Psoas muscle (tissue), 8 donors: ENCODE results near the gene FARSA. TPM values are rescaled to one million over a fixed set of nuclear protein-coding genes. Genes with fewer than 3 reads are reported as not detected.

Source experiments
- ATAC-seq, 4 donors: fragments of 200-7000 bp; cut with Tn5 transposase; one replicate each; pipeline ENCODE4 v1.9.1; 2020; ENCODE audit warnings: moderate library complexity in 3 of 4, mild to moderate bottlenecking in 2 of 4
- DNase-seq, 2 donors: peaks; one replicate each; pipeline ENCODE4 v3.0.0-alpha.2; 2020
- H3K27ac ChIP-seq: fragments of 200-600 bp; one replicate; pipeline ENCODE4 v1.8.0; 2022
- H3K27me3 ChIP-seq, 3 donors: fragments of 200-600 bp in 1 of 3; one replicate each; pipeline versions ENCODE4 v1.6.1 to v1.8.0; 2013 to 2022; ENCODE audit warnings: low read length in 2 of 3, mild to moderate bottlenecking in 2 of 3, moderate library complexity in 1 of 3; ENCODE audit not compliant: insufficient read depth in 3 of 3
- H3K36me3 ChIP-seq, 2 donors: fragments of 200-600 bp in 1 of 2; one replicate each; pipeline versions ENCODE4 v1.6.1 to v1.8.0; 2013 to 2022; ENCODE audit warnings: low read depth in 1 of 2, mild to moderate bottlenecking in 1 of 2, moderate library complexity in 1 of 2; ENCODE audit not compliant: insufficient read depth in 1 of 2
- H3K4me1 ChIP-seq: fragments of 200-600 bp; one replicate; pipeline ENCODE4 v1.8.0; 2022
- H3K4me3 ChIP-seq: fragments of 200-600 bp; one replicate; pipeline ENCODE4 v1.8.0; 2022; ENCODE audit warnings: mild to moderate bottlenecking
- H3K9me3 ChIP-seq: fragments of 200-600 bp; one replicate; pipeline ENCODE4 v1.8.0; 2022
- CTCF ChIP-seq: fragments of 200-600 bp; IDR thresholded peaks from one replicate; pipeline ENCODE4 v1.8.0; 2022; ENCODE audit warnings: antibody characterized with exemption
- WGBS, 3 donors: extraction: QIAGEN DNeasy Blood & Tissue Kit; methylation state at CpG; one replicate each; pipeline versions ENCODE4 v1.1.6 to v1.1.7; 2013; 5-methylcytosine and 5-hydroxymethylcytosine counted together
- intact Hi-C, 2 donors: fragments of 100-400 bp; cut with DNase I; formaldehyde crosslinking; loops; one replicate each; pipeline versions ENCODE4 v1.11.0 to v1.14.2; 2022
- polyA plus RNA-seq, 3 donors: library from polyadenylated mRNA; stranded (reverse); fragments of 200-250 nt; gene quantifications; one replicate each; pipeline ENCODE4 v1.2.3, GENCODE V29; 2013
- total RNA-seq, 4 donors: library from RNA; stranded (reverse); fragmentation: NEBNext Ultra II Directional in 2 of 4; extraction: Animal tissue kit (Norgen Biotek cat#: 25700) in 2 of 4; gene quantifications; one replicate each; pipeline versions ENCODE4 v1.2.1 to v1.2.4, GENCODE V29; 2021 to 2023
- donor health status: healthy with polysubstance abuse.
- donor health status: DM: no; HTN: no; CAD: no; lungs with moderate emphysema.
- donor health status: Bipolar disorder and iron deficiency.
- donor health status: healthy.
- donor health status: DM: yes; HTN: yes; CAD: no.
- donor health status: DM: no; HTN: no; CAD: no.
- donor health status: DM: no; HTN: no; CAD: no.
- donor health status: DM: yes; HTN: yes; CAD: no.

FARSA gene
- total and polyA plus RNA-seq, 7 donors = 45.9 to 161 (median 61.6) TPM

GRCh38 chr19:12884627-12884925 lies 48.9 kb downstream of the FARSA start:
- Histone ChIP-seq H3K9me3 (no peaks in the 10 kb centered on the region), H3K4me3 (peak overlapping the region; percentile 63), H3K27me3 (peaks cover 0 to 10% (median 2%) of the 10 kb centered on the region in 3 donors), H3K36me3 (no peaks in the 10 kb centered on the region), H3K4me1 (peaks cover 15% of the 10 kb centered on the region), H3K27ac (no peak overlapping the region)
- ATAC-seq (no peak), DNase-seq (no peak)
- no peak for TF ChIP-seq CTCF
- intact Hi-C loops = no loop called here
- 63 to 72% (median 66%) methylated on average over 12 of the region's 12 CpGs for WGBS, 3 donors

- intact Hi-C loops = no loop called here
Observed at GRCh38 chr19:12884202-12884601, 49.3 kb downstream of the FARSA start.

GRCh38 chr19:12882589-12882988 lies 50.9 kb downstream of the FARSA start:
- H3K9me3 ChIP-seq = no peaks in the 10 kb centered on the region
- ATAC-seq (no peak), DNase-seq (no peak)
- intact Hi-C loops = no loop called here
- 70 to 82% (median 77%) methylated on average over 3 of the region's 3 CpGs for WGBS, 3 donors
- TF ChIP-seq CTCF = no peak
- H3K4me3 ChIP-seq = no peak overlapping the region
- H3K27me3 ChIP-seq = peaks cover 0 to 10% (median 2%) of the 10 kb centered on the region in 3 donors
- peaks cover 15% of the 10 kb centered on the region for H3K4me1 ChIP-seq
- H3K27ac ChIP-seq = peak overlapping the region; percentile 65
- H3K36me3 ChIP-seq = peaks cover 3 to 11% of the 10 kb centered on the region in 2 donors

More at GRCh38 chr19:12884202-12884601, 49.3 kb downstream of the FARSA start:
- peaks cover 15% of the 10 kb centered on the region for H3K4me1 ChIP-seq
- ATAC-seq = no peak
- no peak for TF ChIP-seq CTCF
- DNase-seq = no peak
- H3K27me3 ChIP-seq = peaks cover 0 to 10% (median 2%) of the 10 kb centered on the region in 3 donors
- no peaks in the 10 kb centered on the region for H3K9me3 ChIP-seq
- peak overlapping the region; percentile 65 for H3K27ac ChIP-seq
- WGBS, 3 donors = 87 to 98% (median 89%) methylated on average over 3 of the region's 3 CpGs
- H3K36me3 ChIP-seq = no peaks in the 10 kb centered on the region
- H3K4me3 ChIP-seq = no peak overlapping the region

GRCh38 chr19:12881172-12881808 lies 52.2 kb downstream of the FARSA start, which contains the start of gene DNASE2:
Gene DNASE2 (minus strand): TSS chr19:12881449. CDS start chr19:12881375, 74 bp downstream.
- intact Hi-C loops = no loop called here
- TF ChIP-seq CTCF = no peak
- Histone ChIP-seq H3K4me3 (peak within 1 kb of the TSS; percentile 79), H3K27ac (peak within 1 kb of the TSS; percentile 86), H3K4me1 (peaks cover 15% of the 10 kb centered on the region), H3K27me3 (peaks cover 0 to 10% (median 2%) of the 10 kb centered on the region in 3 donors), H3K9me3 (no peaks in the 10 kb centered on the region), H3K36me3 (peaks cover 3 to 24% of the 10 kb centered on the region in 2 donors)
- ATAC-seq (peak; percentile 93 to 97 (median 94)), DNase-seq (peak; percentile 96 to 97)
- 0% methylated on average over 35 to 38 of the region's 38 CpGs for WGBS, 3 donors
